K562 (cell line): ENCODE data around the gene RORC. TPM values are rescaled to one million over a fixed set of nuclear protein-coding genes. Genes with fewer than 3 reads are reported as not detected.
A peak's percentile ranks its signal among the peaks of the same experiment; 100 is the strongest.

Experiments used
- ARNT ChIP-seq, 2 experiments: fragments of 450-650 bp; IDR thresholded peaks; 2 replicates each; pipeline ENCODE4 v1.6.1; 2016; ENCODE audit warnings: mild to moderate bottlenecking in 1 of 2
- CBFA2T2 ChIP-seq: fragments of 450-650 bp; conservative IDR thresholded peaks from 2 replicates; pipeline ENCODE4 v1.6.1; 2017; ENCODE audit warnings: mild to moderate bottlenecking
- COPS2 ChIP-seq: fragments of 450-650 bp; conservative IDR thresholded peaks from 2 replicates; pipeline ENCODE4 v1.6.1; 2016; ENCODE audit warnings: mild to moderate bottlenecking, moderate library complexity
- CXXC5 ChIP-seq: fragments of 250-450 bp; sonication (Bioruptor Pico); IDR thresholded peaks from 2 replicates; pipeline ENCODE4 v1.8.0; 2022; ENCODE audit warnings: inconsistent platforms, mild to moderate bottlenecking, moderate library complexity
- ETV5 ChIP-seq: sonication (generic); formaldehyde crosslinking; IDR thresholded peaks from 2 replicates; pipeline ENCODE4 v1.4.0; 2020; ENCODE audit warnings: low read depth, mild to moderate bottlenecking, missing genetic modification reagents
- FOXM1 ChIP-seq, 2 experiments: fragments of 450-650 bp in 1 of 2; sonication (generic) in 1 of 2; formaldehyde crosslinking in 1 of 2; IDR thresholded peaks; 2 replicates each; pipeline versions ENCODE4 v1.6.1 to v1.9.0; 2017 to 2022; ENCODE audit warnings: low read depth in 2 of 2, mild to moderate bottlenecking in 2 of 2, missing genetic modification reagents in 1 of 2, moderate library complexity in 1 of 2
- GATA2 ChIP-seq: sonication (generic); formaldehyde crosslinking; IDR thresholded peaks from 2 replicates; pipeline ENCODE4 v1.4.0; 2020; ENCODE audit warnings: mild to moderate bottlenecking, missing genetic modification reagents
- HINFP ChIP-seq: fragments of 450-650 bp; conservative IDR thresholded peaks from 2 replicates; pipeline ENCODE4 v1.6.1; 2016; ENCODE audit warnings: missing genetic modification characterization, low read depth, mild to moderate bottlenecking, control low read depth, missing compliant biosample characterization
- HMBOX1 ChIP-seq: sonication (generic); IDR thresholded peaks from 2 replicates; pipeline ENCODE4 v1.6.1; 2016
- MLLT1 ChIP-seq, 2 experiments: fragments of 450-650 bp; IDR thresholded peaks; 2 replicates each; pipeline ENCODE4 v1.6.1; 2016
- MYC ChIP-seq, 2 experiments: fragments of 250-450 bp in 1 of 2; sonication (Bioruptor Pico) in 1 of 2; IDR thresholded peaks; 2 replicates each; pipeline versions ENCODE4 v1.5.1 to v1.6.1; 2012 to 2021; ENCODE audit warnings: low read depth in 2 of 2, borderline replicate concordance in 1 of 2, improper control_type of control experiment in 1 of 2, low read length in 1 of 2, mild to moderate bottlenecking in 1 of 2, moderate library complexity in 1 of 2
- NCOR1 ChIP-seq: fragments of 450-650 bp; IDR thresholded peaks from 2 replicates; pipeline ENCODE4 v1.6.1; 2016; ENCODE audit warnings: mild to moderate bottlenecking, moderate library complexity
- NFIX ChIP-seq: fragments of 250-450 bp; sonication (Bioruptor Pico); IDR thresholded peaks from 2 replicates; pipeline ENCODE4 v1.4.0; 2020; ENCODE audit warnings: low read depth, mild to moderate bottlenecking, moderate library complexity
- PML ChIP-seq: IDR thresholded peaks from 2 replicates; pipeline ENCODE4 v1.6.1; 2012; ENCODE audit warnings: low read length, inconsistent platforms
- PURB ChIP-seq: sonication (generic); formaldehyde crosslinking; IDR thresholded peaks from 2 replicates; pipeline ENCODE4 v1.9.0; 2021; ENCODE audit warnings: low read depth, mild to moderate bottlenecking, missing genetic modification reagents
- SMAD4 ChIP-seq: fragments of 250-450 bp; sonication (Bioruptor Pico); conservative IDR thresholded peaks from 2 replicates; pipeline ENCODE4 v1.8.0; 2021; ENCODE audit warnings: inconsistent platforms, mild to moderate bottlenecking, moderate library complexity
- SMARCA4 ChIP-seq: fragments of 450-650 bp; IDR thresholded peaks from 2 replicates; pipeline ENCODE4 v1.6.1; 2016
- SMARCA5 ChIP-seq: fragments of 450-650 bp; IDR thresholded peaks from 2 replicates; pipeline ENCODE4 v1.6.1; 2016
- SOX6 ChIP-seq: fragments of 450-650 bp; IDR thresholded peaks from 2 replicates; pipeline ENCODE4 v1.6.1; 2014; ENCODE audit warnings: mild to moderate bottlenecking
- TRIM24 ChIP-seq, 2 experiments: fragments of 450-650 bp; IDR thresholded peaks; 2 replicates each; pipeline ENCODE4 v1.6.1; 2016
- ZNF592 ChIP-seq: fragments of 450-650 bp; IDR thresholded peaks from 2 replicates; pipeline ENCODE4 v1.6.1; 2017; ENCODE audit warnings: antibody characterized with exemption, mild to moderate bottlenecking
- polyA plus RNA-seq, 8 experiments: library from polyadenylated mRNA; depleted of rRNA in 4 of 8; stranded (reverse) in 5 of 8; unstranded in 3 of 8; fragments of >200 nt; fragmentation: Nextera tagmentation in 2 of 8; fragmentation: Illumina TruSeq in 1 of 8; extraction: Ambion mirVana in 2 of 8; extraction: Trizol in 1 of 8; gene quantifications; 2 replicates each; pipeline versions ENCODE4 v1.2.1 to v1.2.3, GENCODE V29; 2011 to 2014; ENCODE audit warnings: inconsistent platforms in 1 of 8, missing spikeins in 1 of 8
- total RNA-seq, 7 experiments: library from RNA; depleted of rRNA in 6 of 7; stranded (reverse); fragments of >200 nt in 6 of 7; fragmentation: Illumina TruSeq in 2 of 7; extraction: Trizol in 2 of 7; gene quantifications; 2 replicates each; pipeline versions ENCODE4 v1.2.1 to v1.2.3, GENCODE V29; 2011 to 2021; ENCODE audit warnings: low replicate concordance in 1 of 7

Gene RORC
- total and polyA plus RNA-seq, 9 of the 15 experiments (the other 6 are each of a cell fraction or from before 2014, with no cell fraction given), result not detected

GRCh38 chr1:151774256-151774922 lies 57.2 kb downstream of the RORC start (continued):
- TF ChIP-seq MLLT1 (IDR thresholded peaks at IDR 0.05) (no peak), FOXM1 (IDR thresholded peaks at IDR 0.05; ENCODE audit: low read depth) (peak; percentile 58; the same call in 1 of the 2 replicates), FOXM1 (CRISPR knock-in tag; IDR thresholded peaks at IDR 0.05; ENCODE audit: low read depth) (no peak), ETV5 (CRISPR knock-in tag) (no peak), ZNF592 (peak; percentile 74), COPS2 (no peak), MYC (IDR thresholded peaks at IDR 0.05; ENCODE audit: low read depth, low read length) (0 out of 2 replicates have a peak, but pooled peaks have one; percentile 23), MYC (CRISPR knock-in tag; IDR thresholded peaks at IDR 0.05; ENCODE audit: borderline replicate concordance, low read depth) (no peak), CXXC5 (CRISPR knock-in tag) (peak; percentile 52), PML (peak; percentile 53; the same call in 1 of the 2 replicates), SMARCA5 (no peak), SMAD4 (CRISPR knock-in tag) (peak; percentile 63; the same call in 1 of the 2 replicates), SMARCA4 (peak; percentile 88), HINFP (0 out of 2 replicates have a peak, but pooled peaks have one; percentile 44), PURB (no peak), GATA2 (CRISPR knock-in tag) (peak; percentile 74), NCOR1 (peak; percentile 89), HMBOX1 (peak; percentile 92), ARNT (IDR thresholded peaks at IDR 0.05) (0 out of 4 replicates have a peak, but pooled peaks of 1 of the 2 experiments have one; percentile 23), SOX6 (peak; percentile 33; the same call in 1 of the 2 replicates), TRIM24 (IDR thresholded peaks at IDR 0.05) (peak; percentile 47 to 66; a peak in 2 of 4 replicates), CBFA2T2 (peak; percentile 91), NFIX (CRISPR knock-in tag) (no peak)
